SK-N-SH treated with all-trans-retinoic acid at 6 μM for 48 hours (cell line): ENCODE data around the gene ARID2.

ENCODE experiments used
- ATAC-seq: fragments of 200-7000 bp; cut with Tn5 transposase; 3 replicates; pipeline ENCODE4 v1.9.1; 2020; ENCODE audit warnings: mild to moderate bottlenecking, moderate library complexity
- ARNTL ChIP-seq: fragments of 450-650 bp; formaldehyde crosslinking; IDR thresholded peaks from 2 replicates; pipeline ENCODE4 v1.5.0; 2020; ENCODE audit warnings: low read depth, mild to moderate bottlenecking, moderate library complexity, borderline replicate concordance
- BACH2 ChIP-seq: fragments of 250-450 bp; sonication (Bioruptor Pico); IDR thresholded peaks from 2 replicates; pipeline ENCODE4 v1.9.0; 2021; ENCODE audit warnings: mild to moderate bottlenecking, borderline replicate concordance
- CREB5 ChIP-seq: fragments of 250-450 bp; sonication (Bioruptor Pico); IDR thresholded peaks from 2 replicates; pipeline ENCODE4 v1.5.1; 2020; ENCODE audit warnings: low read depth, mild to moderate bottlenecking, moderate library complexity
- CSDC2 ChIP-seq: fragments of 250-450 bp; sonication (Bioruptor Pico); IDR thresholded peaks from 2 replicates; pipeline ENCODE4 v1.5.0; 2020; ENCODE audit warnings: mild to moderate bottlenecking, moderate library complexity
- ESRRG ChIP-seq: fragments of 250-450 bp; sonication (Bioruptor Pico); IDR thresholded peaks from 2 replicates; pipeline ENCODE4 v1.6.1; 2021; ENCODE audit warnings: mild to moderate bottlenecking
- GLIS3 ChIP-seq: fragments of 250-450 bp; sonication (Bioruptor Pico); IDR thresholded peaks from 2 replicates; pipeline ENCODE4 v1.5.0; 2020; ENCODE audit warnings: mild to moderate bottlenecking, moderate library complexity
- ISL1 ChIP-seq: fragments of 250-450 bp; sonication (Bioruptor Pico); IDR thresholded peaks from 2 replicates; pipeline ENCODE4 v2.1.2; 2022; ENCODE audit warnings: mild to moderate bottlenecking, moderate library complexity
- PATZ1 ChIP-seq: fragments of 250-450 bp; sonication (Bioruptor Pico); IDR thresholded peaks from 2 replicates; pipeline ENCODE4 v1.8.0; 2020; ENCODE audit warnings: mild to moderate bottlenecking, moderate library complexity, borderline replicate concordance
- POU6F1 ChIP-seq: fragments of 250-450 bp; sonication (Bioruptor Pico); IDR thresholded peaks from 2 replicates; pipeline ENCODE4 v1.8.0; 2021; ENCODE audit warnings: low read depth, mild to moderate bottlenecking, moderate library complexity, borderline replicate concordance
- PPARA ChIP-seq: fragments of 250-450 bp; sonication (Bioruptor Pico); IDR thresholded peaks from 2 replicates; pipeline ENCODE4 v1.5.0; 2020; ENCODE audit warnings: mild to moderate bottlenecking, borderline replicate concordance
- RARB ChIP-seq: fragments of 250-450 bp; sonication (Bioruptor Pico); IDR thresholded peaks from 2 replicates; pipeline ENCODE4 v1.8.0; 2021; ENCODE audit warnings: mild to moderate bottlenecking, moderate library complexity
- SNAI2 ChIP-seq: fragments of 250-450 bp; sonication (Bioruptor Pico); IDR thresholded peaks from 2 replicates; pipeline ENCODE4 v1.5.0; 2020; ENCODE audit warnings: mild to moderate bottlenecking, moderate library complexity
- TCF4 ChIP-seq: fragments of 250-450 bp; sonication (Bioruptor Pico); IDR thresholded peaks from 2 replicates; pipeline ENCODE4 v1.8.0; 2021; ENCODE audit warnings: mild to moderate bottlenecking, moderate library complexity, borderline replicate concordance
- TOX ChIP-seq: fragments of 250-450 bp; sonication (Bioruptor Pico); IDR thresholded peaks from 2 replicates; pipeline ENCODE4 v1.8.0; 2021; ENCODE audit warnings: mild to moderate bottlenecking, moderate library complexity, borderline replicate concordance
- TSHZ2 ChIP-seq: fragments of 250-450 bp; sonication (Bioruptor Pico); IDR thresholded peaks from 2 replicates; pipeline ENCODE4 v1.5.0; 2020; ENCODE audit warnings: mild to moderate bottlenecking, moderate library complexity
- ZC3H10 ChIP-seq: fragments of 250-450 bp; sonication (Bioruptor Pico); IDR thresholded peaks from 2 replicates; pipeline ENCODE4 v1.5.1; 2021; ENCODE audit warnings: mild to moderate bottlenecking, moderate library complexity
- ZFP3 ChIP-seq: fragments of 250-450 bp; sonication (Bioruptor Pico); IDR thresholded peaks from 2 replicates; pipeline ENCODE4 v1.5.0; 2020; ENCODE audit warnings: mild to moderate bottlenecking, moderate library complexity
- ZFP30 ChIP-seq: fragments of 450-650 bp; formaldehyde crosslinking; IDR thresholded peaks from 2 replicates; pipeline ENCODE4 v1.5.0; 2022; ENCODE audit warnings: mild to moderate bottlenecking, moderate library complexity
- ZNF565 ChIP-seq: fragments of 450-650 bp; formaldehyde crosslinking; conservative IDR thresholded peaks from 2 replicates; pipeline ENCODE4 v1.5.0; 2020; ENCODE audit warnings: low read depth, mild to moderate bottlenecking, moderate library complexity
- ZNF8 ChIP-seq: fragments of 450-650 bp; formaldehyde crosslinking; IDR thresholded peaks from 2 replicates; pipeline ENCODE4 v1.5.0; 2020; ENCODE audit warnings: mild to moderate bottlenecking, moderate library complexity

ARID2 gene

GRCh38 chr12:45757172-45757571 is 27.7 kb downstream of the ARID2 start (continued):
- TF ChIP-seq PATZ1 (CRISPR knock-in tag): no peak

- TF ChIP-seq TSHZ2 (CRISPR knock-in tag) (no peak), ISL1 (CRISPR knock-in tag) (no peak), ZC3H10 (CRISPR knock-in tag) (no peak), CSDC2 (no peak), ZFP3 (CRISPR knock-in tag) (no peak), ARNTL (no peak), ZFP30 (CRISPR knock-in tag) (no peak), PPARA (no peak), ZNF8 (CRISPR knock-in tag) (no peak), TOX (CRISPR knock-in tag) (no peak)
- ATAC-seq: no peak
Measured at GRCh38 chr12:45760333-45760732, 30.8 kb downstream of the ARID2 start.

GRCh38 chr12:45762185-45763110 is 32.9 kb downstream of the ARID2 start:
- ATAC-seq: peak; percentile 89
- TF ChIP-seq CSDC2 (no peak), ISL1 (CRISPR knock-in tag) (no peak), ESRRG (CRISPR knock-in tag) (no peak), ZC3H10 (CRISPR knock-in tag) (no peak), CREB5 (CRISPR knock-in tag) (no peak), ZFP30 (CRISPR knock-in tag) (no peak), RARB (CRISPR knock-in tag) (no peak), PATZ1 (CRISPR knock-in tag) (no peak), POU6F1 (CRISPR knock-in tag) (no peak), ZNF565 (CRISPR knock-in tag) (no peak), BACH2 (no peak), TCF4 (CRISPR knock-in tag) (no peak), SNAI2 (CRISPR knock-in tag) (no peak), GLIS3 (CRISPR knock-in tag) (no peak), ZFP3 (CRISPR knock-in tag) (no peak), ARNTL (no peak), ZNF8 (CRISPR knock-in tag) (no peak), TOX (CRISPR knock-in tag) (no peak)
- TF ChIP-seq, all 23 proteins: peak for 0
